Amniotic epithelial cell (primary cell): ENCODE measurements around the gene NBPF3.
"Not testable (repeated sequence)": the region's sequence is repeated elsewhere in the genome, so short reads cannot be mapped to it uniquely, and the experiment has no call there.

Experiments used
- DNase-seq: peaks from one replicate; pipeline ENCODE4 v3.0.0-alpha.2; 2010; ENCODE audit warnings: low read depth

NBPF3 gene

DNA sequence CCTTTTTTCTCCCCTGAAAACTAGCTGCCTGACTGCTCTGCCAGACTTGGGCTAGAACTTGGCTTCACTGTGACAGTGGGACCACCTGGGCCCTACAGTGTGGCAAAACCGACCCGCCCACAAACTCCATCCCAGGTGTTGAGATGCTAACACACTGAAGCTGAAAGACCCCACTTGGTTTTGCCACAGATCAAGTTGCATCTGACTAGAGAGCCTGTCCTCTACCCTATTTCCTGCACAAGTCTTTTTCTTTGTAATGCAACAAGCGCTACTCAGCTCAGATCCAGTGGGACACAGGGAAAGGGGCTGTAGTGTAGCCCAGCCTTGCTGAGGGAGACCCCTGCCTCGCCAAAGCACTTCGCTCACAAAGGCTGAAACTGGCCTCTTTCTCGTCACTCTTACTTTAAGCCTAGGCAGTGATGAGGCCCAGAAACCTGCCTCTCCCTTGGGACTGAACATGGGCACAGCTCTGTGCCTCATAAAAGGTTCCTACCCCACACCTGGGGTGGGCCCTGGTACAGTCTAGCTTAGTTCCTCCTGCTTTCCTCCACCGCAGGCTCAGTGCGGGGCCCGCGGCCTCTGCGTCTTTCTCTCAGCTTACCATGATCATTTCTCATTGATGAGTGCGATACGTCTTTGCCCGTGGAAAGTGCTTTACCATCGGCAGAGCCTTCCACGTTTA lies 79.0 kb downstream of the NBPF3 start:
- no peak for DNase-seq

- DNase-seq, result not testable (repeated sequence)
Observed at GRCh38 chr1:21519486-21520070, 79.6 kb downstream of the NBPF3 start.

- DNase-seq, result peak; percentile 39
Observed at GRCh38 chr1:21520899-21521716, 81.2 kb downstream of the NBPF3 start.

GRCh38 chr1:21521717-21522060 lies 81.8 kb downstream of the NBPF3 start:
- DNase-seq, result no peak

- DNase-seq, result no peak
Observed at GRCh38 chr1:21522525-21523038, 82.6 kb downstream of the NBPF3 start.

GRCh38 chr1:21523297-21523813 lies 83.4 kb downstream of the NBPF3 start:
- no peak for DNase-seq

GRCh38 chr1:21524220-21524619 lies 84.3 kb downstream of the NBPF3 start:
- DNase-seq, result no peak

- DNase-seq, result no peak
Observed at GRCh38 chr1:21524686-21525339, 84.9 kb downstream of the NBPF3 start.

- no peak for DNase-seq
Observed at GRCh38 chr1:21525340-21525717, 85.4 kb downstream of the NBPF3 start.

- DNase-seq, result no peak
Observed at GRCh38 chr1:21526441-21526840, 86.5 kb downstream of the NBPF3 start.

GRCh38 chr1:21530368-21531016 lies 90.6 kb downstream of the NBPF3 start:
- DNase-seq, result no peak

GRCh38 chr1:21531241-21531640 lies 91.3 kb downstream of the NBPF3 start:
- no peak for DNase-seq

- no peak for DNase-seq
Observed at GRCh38 chr1:21532496-21532895, 92.6 kb downstream of the NBPF3 start.

GRCh38 chr1:21532992-21533534 lies 93.1 kb downstream of the NBPF3 start:
- no peak for DNase-seq

DNA sequence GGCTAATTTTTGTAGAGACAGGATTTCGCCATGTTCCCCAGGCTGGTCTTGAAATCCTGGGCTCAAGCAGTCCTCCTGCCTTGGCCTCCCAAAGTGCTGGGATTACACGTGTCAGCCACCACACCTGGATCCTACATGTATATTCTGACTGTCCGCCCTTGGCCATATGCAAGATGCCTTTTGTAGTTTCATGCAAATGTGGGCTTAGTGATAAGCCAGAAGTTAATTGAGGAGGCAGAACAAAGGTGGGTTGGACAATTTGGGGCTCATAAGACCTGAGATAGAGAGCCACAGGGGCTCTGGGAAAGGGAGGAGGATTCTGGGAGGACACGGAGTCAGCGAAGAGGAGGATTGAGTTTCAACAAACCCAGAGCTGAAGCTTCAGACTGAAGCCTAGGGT lies 94.2 kb downstream of the NBPF3 start:
- DNase-seq, result no peak
